ENCODE results near the gene OR2T3.
"Not testable (repeated sequence)": the region's sequence is repeated elsewhere in the genome, so short reads cannot be mapped to it uniquely, and the experiment has no call there.

Gene OR2T3

DNA sequence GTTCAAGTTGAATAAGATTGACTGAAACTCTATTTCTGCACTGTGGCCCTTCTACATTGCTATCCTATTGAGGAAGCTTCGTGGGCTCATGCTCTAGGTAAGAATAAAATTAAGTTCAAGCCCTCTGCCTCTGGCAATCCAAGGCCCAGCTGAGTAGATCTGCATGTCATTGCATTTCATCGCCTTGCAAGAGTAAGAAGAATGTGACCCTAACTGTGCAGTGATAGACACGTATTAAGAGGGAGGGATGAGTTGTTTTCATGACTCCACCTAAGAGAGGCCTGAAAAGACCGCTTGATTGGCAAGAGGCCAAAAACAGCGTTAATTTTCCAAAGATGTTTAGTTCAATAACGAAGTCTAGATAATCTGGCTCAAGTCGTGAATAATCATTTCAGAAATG lies 14.0 kb upstream of the OR2T3 start:
- not testable (repeated sequence) for FAIRE-seq

GRCh38 chr1:248471154-248471553 lies 2.0 kb upstream of the OR2T3 start:
- DNase-seq (ENCODE audit: extremely low spot score, insufficient read length, low read depth) (no peak), FAIRE-seq (no peak)

More for the DNA sequence above, 14.0 kb upstream of the OR2T3 start:
- not testable (repeated sequence) for DNase-seq (ENCODE audit: extremely low spot score, insufficient read length, low read depth)

DNA sequence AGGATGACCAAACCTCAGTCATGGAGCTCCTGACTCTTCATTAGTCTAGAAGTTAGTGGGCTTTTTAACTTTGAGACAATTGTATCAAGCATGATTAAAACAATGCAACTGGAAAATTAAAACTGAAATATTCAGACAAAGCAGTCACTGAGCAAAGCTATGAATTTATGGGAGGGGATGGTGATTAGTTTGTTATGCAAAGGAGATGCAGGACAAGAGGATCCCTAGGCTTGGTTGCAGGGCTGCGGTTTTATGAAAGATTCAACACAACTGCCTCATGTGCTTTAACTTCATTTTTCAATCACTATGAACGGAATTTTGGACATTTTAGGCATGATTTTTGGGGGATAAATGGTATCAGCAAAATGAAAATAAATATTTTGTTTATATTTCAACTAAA lies 1.0 kb upstream of the OR2T3 start:
- not testable (repeated sequence) for FAIRE-seq; DNase-seq (ENCODE audit: extremely low spot score, insufficient read length, low read depth)

- FAIRE-seq: peak; percentile 76
- DNase-seq (ENCODE audit: extremely low spot score, insufficient read length, low read depth): not testable (repeated sequence)
These were observed 2.5 kb downstream of the OR2T3 start for GRCh38 chr1:248475660-248476059.

- DNase-seq (ENCODE audit: extremely low spot score, insufficient read length, low read depth): not testable (repeated sequence)
- FAIRE-seq: peak; percentile 80
These were observed 8.8 kb downstream of the OR2T3 start for GRCh38 chr1:248481686-248482579.

DNA sequence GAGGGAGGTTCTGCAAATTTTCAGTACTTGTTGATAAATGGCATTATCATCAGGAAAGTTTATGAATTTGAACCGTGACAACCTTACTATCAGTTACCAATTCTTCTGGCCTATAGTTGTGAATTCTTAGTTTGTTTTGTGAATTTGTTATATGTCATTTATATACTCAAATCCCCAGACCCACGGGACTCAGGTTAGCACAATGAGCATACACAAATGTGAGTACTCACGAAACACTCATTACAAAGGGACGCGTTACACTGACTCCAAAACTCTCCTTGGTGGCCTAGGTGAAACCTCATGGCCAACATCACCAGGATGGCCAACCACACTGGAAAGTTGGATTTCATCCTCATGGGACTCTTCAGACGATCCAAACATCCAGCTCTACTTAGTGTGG lies 15.1 kb downstream of the OR2T3 start, which contains the start of gene OR2T5:
OR2T5 (plus strand) TSS at position 301 of the 400 bp plus-strand sequence; CDS start at position 301, 0 bp downstream.
- not testable (repeated sequence) for FAIRE-seq; DNase-seq (ENCODE audit: extremely low spot score, insufficient read length, low read depth)

DNA sequence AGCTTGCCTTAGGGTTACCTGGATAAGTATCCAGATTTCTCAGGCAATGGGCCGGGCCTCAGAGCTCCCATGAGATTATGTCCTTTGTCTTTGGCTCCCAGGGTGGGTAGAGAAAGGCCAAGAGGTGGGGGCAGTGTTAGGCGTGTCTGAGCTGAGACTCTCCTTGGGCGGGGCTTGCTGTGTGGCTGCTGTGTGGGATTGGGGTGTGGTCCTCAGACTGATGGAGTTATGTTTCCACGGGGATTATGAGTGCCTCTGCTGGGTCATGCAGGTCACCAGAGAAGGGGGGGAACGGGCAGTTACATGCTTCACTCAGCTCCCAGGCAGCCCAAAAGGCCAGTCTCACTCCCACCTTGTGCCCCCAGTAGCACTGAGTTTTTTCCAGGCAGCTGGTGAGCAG lies 23.5 kb downstream of the OR2T3 start:
- not testable (repeated sequence) for DNase-seq (ENCODE audit: extremely low spot score, insufficient read length, low read depth); FAIRE-seq

GRCh38 chr1:248500305-248501035 lies 27.3 kb downstream of the OR2T3 start:
- not testable (repeated sequence) for FAIRE-seq; DNase-seq (ENCODE audit: extremely low spot score, insufficient read length, low read depth)

GRCh38 chr1:248507773-248508172 lies 34.6 kb downstream of the OR2T3 start, which contains the start of gene OR2G6:
OR2G6 (plus strand) TSS chr1:248508073; CDS start chr1:248521647, 13,574 bp downstream.
- not testable (repeated sequence) for DNase-seq (ENCODE audit: extremely low spot score, insufficient read length, low read depth)
- FAIRE-seq: peak; percentile 65

GRCh38 chr1:248510217-248510616 lies 37.1 kb downstream of the OR2T3 start:
- not testable (repeated sequence) for FAIRE-seq; DNase-seq (ENCODE audit: extremely low spot score, insufficient read length, low read depth)

GRCh38 chr1:248521856-248522255 lies 48.7 kb downstream of the OR2T3 start:
- DNase-seq (ENCODE audit: extremely low spot score, insufficient read length, low read depth): no peak
- no peak for FAIRE-seq

Measured in GM18507 (cell line).